PC-3 (cell line): ENCODE measurements around the gene LIME1.
"Not testable (repeated sequence)": the region's sequence is repeated elsewhere in the genome, so short reads cannot be mapped to it uniquely, and the experiment has no call there.

Experiments used
- CTCF ChIP-seq: fragments of 300-600 bp; sonication (generic); conservative IDR thresholded peaks from 2 replicates; pipeline ENCODE4 v1.5.1; 2017; ENCODE audit warnings: antibody characterized with exemption, low read depth, mild to moderate bottlenecking, low read length
- EZH2 ChIP-seq: fragments of 300-600 bp; sonication (generic); IDR thresholded peaks from one replicate; pipeline ENCODE4 v1.6.1; 2017; ENCODE audit warnings: antibody characterized with exemption, mild to moderate bottlenecking, low read length; ENCODE audit not compliant: unreplicated experiment
- EZH2phosphoT487 ChIP-seq: fragments of 300-600 bp; sonication (generic); IDR thresholded peaks from 2 replicates; pipeline ENCODE4 v1.6.1; 2018; ENCODE audit warnings: mild to moderate bottlenecking, antibody characterized with exemption, low read length, borderline replicate concordance

- TF ChIP-seq CTCF, EZH2, EZH2phosphoT487: not testable (repeated sequence)
These were observed 6.2 kb upstream of the LIME1 start for GRCh38 chr20:63730189-63730733.
